Measurements from ENCODE around the gene PRKN.

The PRKN gene

GRCh38 chr6:162526960-162527359, 200.6 kb downstream of the PRKN start:
- no peak for DNase-seq

GRCh38 chr6:162525181-162525580, 202.4 kb downstream of the PRKN start:
- no peak for DNase-seq

- no peak for DNase-seq
Observed at GRCh38 chr6:162512744-162513143, 214.8 kb downstream of the PRKN start.

GRCh38 chr6:162497389-162497788, 230.2 kb downstream of the PRKN start:
- DNase-seq = no peak

- DNase-seq = no peak
Observed at GRCh38 chr6:162493917-162494316, 233.6 kb downstream of the PRKN start.

GRCh38 chr6:162491637-162492036, 235.9 kb downstream of the PRKN start:
- no peak for DNase-seq

- DNase-seq = no peak
Observed at GRCh38 chr6:162489101-162489976, 238.2 kb downstream of the PRKN start.

GRCh38 chr6:162488444-162488843, 239.1 kb downstream of the PRKN start:
- no peak for DNase-seq

GRCh38 chr6:162485464-162485863, 242.1 kb downstream of the PRKN start:
- DNase-seq = no peak

GRCh38 chr6:162481938-162482337, 245.6 kb downstream of the PRKN start:
- DNase-seq = no peak

GRCh38 chr6:162481320-162481719, 246.2 kb downstream of the PRKN start:
- DNase-seq = no peak

- DNase-seq = no peak
Observed at GRCh38 chr6:162478192-162478671, 249.3 kb downstream of the PRKN start.

- no peak for DNase-seq
Observed at GRCh38 chr6:162474722-162475121, 252.8 kb downstream of the PRKN start.

- DNase-seq = no peak
Observed at GRCh38 chr6:162471842-162472241, 255.7 kb downstream of the PRKN start.

- no peak for DNase-seq
Observed at GRCh38 chr6:162468326-162468725, 259.2 kb downstream of the PRKN start.

GRCh38 chr6:162467679-162468078, 259.9 kb downstream of the PRKN start:
- DNase-seq = no peak

- no peak for DNase-seq
Observed at GRCh38 chr6:162463576-162463975, 264.0 kb downstream of the PRKN start.

GRCh38 chr6:162459985-162460384, 267.6 kb downstream of the PRKN start:
- DNase-seq = no peak

- DNase-seq = peak; percentile 57
Observed at GRCh38 chr6:162450358-162450757, 277.2 kb downstream of the PRKN start.

GRCh38 chr6:162448294-162448693, 279.3 kb downstream of the PRKN start:
- DNase-seq = no peak

GRCh38 chr6:162443101-162443500, 284.5 kb downstream of the PRKN start:
- no peak for DNase-seq

GRCh38 chr6:162442687-162443086, 284.9 kb downstream of the PRKN start:
- peak; percentile 6 for DNase-seq

- no peak for DNase-seq
Observed at GRCh38 chr6:162441991-162442390, 285.6 kb downstream of the PRKN start.

- DNase-seq = no peak
Observed at GRCh38 chr6:162438980-162439379, 288.6 kb downstream of the PRKN start.

- DNase-seq = no peak
Observed at GRCh38 chr6:162435071-162435470, 292.5 kb downstream of the PRKN start.
